ENCODE measurements around the gene ITGB7. TPM values are rescaled to one million over a fixed set of nuclear protein-coding genes. Genes with fewer than 3 reads are reported as not detected.
A peak's percentile ranks its signal among the peaks of the same experiment; 100 is the strongest.

ITGB7 gene
- total RNA-seq, 3 donors from 2014 or later (not counting 1 experiment from before 2014, with no cell fraction given): 329 to 441 (median 439) TPM

GRCh38 chr12:53219956-53220693 is 13.1 kb upstream of the ITGB7 start:
- peak; percentile 45 to 75 (median 57) for ATAC-seq
- WGBS (ENCODE audit: insufficient coverage): under 1% methylated on average over 50 of the region's 53 CpGs
- intact Hi-C loops (cut with micrococcal nuclease): loop anchor here (1.0 to 5.0 kb wide), 5 partner anchors 12 to 101 kb away; partner anchors contain the start of genes AAAS, CSAD, ESPL1 and MYG1
- peak; percentile 69 to 93 for DNase-seq
- H3K9me3 ChIP-seq (ENCODE audit: control insufficient read depth, insufficient read depth, low read length): no peaks in the 10 kb centered on the region
- peaks cover 80% of the 10 kb centered on the region for H3K4me1 ChIP-seq (ENCODE audit: control insufficient read depth, insufficient read depth, low read length)
- Mint-ChIP-seq H3K4me3 (peak overlapping the region; percentile 93), H3K36me3 (no peaks in the 10 kb centered on the region), H3K9me3 (no peaks in the 10 kb centered on the region), H3K4me1 (peaks cover 73 to 93% of the 10 kb centered on the region in 2 donors), H3K27me3 (ENCODE audit: low read depth in 2 of 2) (no peaks in the 10 kb centered on the region), H3K27ac (peak overlapping the region; percentile 94 to 99)
- peak overlapping the region; percentile 83 for H3K4me3 ChIP-seq (ENCODE audit: low read length)
- H3K27me3 ChIP-seq (ENCODE audit: control insufficient read depth, insufficient read depth, low read length): no peaks in the 10 kb centered on the region
- no peak for TF ChIP-seq CTCF (IDR thresholded peaks at IDR 0.05)
- H3K36me3 ChIP-seq (ENCODE audit: control insufficient read depth, insufficient read depth, low read length): no peaks in the 10 kb centered on the region
- peak overlapping the region; percentile 100 for H3K27ac ChIP-seq (ENCODE audit: low read length)

- ATAC-seq (no peak), DNase-seq (peak; percentile 35 to 75)
- no peaks in the 10 kb centered on the region for H3K36me3 Mint-ChIP-seq
- Histone ChIP-seq H3K9me3 (ENCODE audit: control insufficient read depth, insufficient read depth, low read length) (no peaks in the 10 kb centered on the region), H3K36me3 (ENCODE audit: control insufficient read depth, insufficient read depth, low read length) (peaks cover 4% of the 10 kb centered on the region), H3K27me3 (ENCODE audit: control insufficient read depth, insufficient read depth, low read length) (no peaks in the 10 kb centered on the region), H3K27ac (ENCODE audit: low read length) (peak overlapping the region; percentile 100), H3K4me3 (ENCODE audit: low read length) (peak overlapping the region; percentile 83), H3K4me1 (ENCODE audit: control insufficient read depth, insufficient read depth, low read length) (peaks cover 76% of the 10 kb centered on the region)
- H3K27ac Mint-ChIP-seq: peak overlapping the region; percentile 94 to 99
- H3K27me3 Mint-ChIP-seq (ENCODE audit: low read depth in 2 of 2): no peaks in the 10 kb centered on the region
- H3K9me3 Mint-ChIP-seq: no peaks in the 10 kb centered on the region
- intact Hi-C loops (cut with micrococcal nuclease): no loop called here
- 3% methylated on average over 27 of the region's 27 CpGs for WGBS (ENCODE audit: insufficient coverage)
- H3K4me1 Mint-ChIP-seq: peaks cover 75 to 93% of the 10 kb centered on the region in 2 donors
- TF ChIP-seq CTCF (IDR thresholded peaks at IDR 0.05): no peak
- H3K4me3 Mint-ChIP-seq: peak overlapping the region; percentile 93
These were observed 12.4 kb upstream of the ITGB7 start for GRCh38 chr12:53219292-53219955.

- 88% methylated on average over 17 of the region's 30 CpGs for WGBS (ENCODE audit: insufficient coverage)
- Mint-ChIP-seq H3K27me3 (ENCODE audit: low read depth in 2 of 2) (no peaks in the 10 kb centered on the region), H3K4me1 (peaks cover 70 to 94% of the 10 kb centered on the region in 2 donors), H3K9me3 (no peaks in the 10 kb centered on the region), H3K27ac (peak overlapping the region; percentile 94 to 99), H3K4me3 (peak overlapping the region; percentile 93), H3K36me3 (no peaks in the 10 kb centered on the region)
- Histone ChIP-seq H3K9me3 (ENCODE audit: control insufficient read depth, insufficient read depth, low read length) (no peaks in the 10 kb centered on the region), H3K36me3 (ENCODE audit: control insufficient read depth, insufficient read depth, low read length) (peaks cover 11% of the 10 kb centered on the region), H3K27me3 (ENCODE audit: control insufficient read depth, insufficient read depth, low read length) (no peaks in the 10 kb centered on the region), H3K27ac (ENCODE audit: low read length) (peak overlapping the region; percentile 100), H3K4me3 (ENCODE audit: low read length) (peak overlapping the region; percentile 83), H3K4me1 (ENCODE audit: control insufficient read depth, insufficient read depth, low read length) (peaks cover 69% of the 10 kb centered on the region)
- no peak for TF ChIP-seq CTCF (IDR thresholded peaks at IDR 0.05)
- intact Hi-C loops (cut with micrococcal nuclease): no loop called here
- DNase-seq: no peak
- ATAC-seq: no peak
These were observed 11.7 kb upstream of the ITGB7 start for GRCh38 chr12:53218551-53219291.
